Measurements from ENCODE around the gene NUAK2.

Gene NUAK2

DNA sequence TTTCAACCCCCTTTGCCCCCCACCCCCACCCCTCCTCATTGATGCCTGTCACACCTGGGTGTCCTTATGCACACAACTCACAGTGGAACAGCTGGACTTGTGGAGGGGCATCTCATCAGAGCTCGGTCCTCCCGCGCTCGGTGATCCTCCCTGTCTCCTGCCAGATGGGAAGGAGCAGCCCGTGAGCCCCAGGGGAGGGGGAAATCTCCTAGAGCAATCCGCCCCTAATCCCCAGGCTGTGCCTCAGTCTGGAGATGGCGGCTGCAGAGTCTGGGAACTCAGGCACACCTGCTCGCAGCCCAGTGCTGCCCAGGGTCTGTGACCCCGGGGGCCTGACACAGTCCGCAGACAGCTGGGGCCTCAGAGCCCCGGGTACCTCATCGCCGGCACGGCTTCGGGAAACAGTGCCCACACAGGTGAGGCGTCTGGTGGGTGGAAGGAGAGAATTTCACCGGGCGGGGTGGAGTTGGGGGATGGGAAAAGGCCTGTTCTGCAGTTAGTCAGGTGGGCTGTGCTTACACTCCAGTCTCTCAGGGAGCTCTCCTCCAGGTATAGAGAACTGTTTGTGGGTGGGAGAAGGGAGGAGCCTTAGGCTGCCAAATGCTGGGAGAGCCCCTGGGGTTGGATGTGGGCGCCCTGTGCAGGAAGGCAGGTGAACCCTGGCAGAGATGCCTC is 64.5 kb downstream of the NUAK2 start:
- DNase-seq (ENCODE audit: low spot score), result no peak

GRCh38 chr1:205255941-205256780 is 65.4 kb downstream of the NUAK2 start:
- peak; percentile 66 for DNase-seq (ENCODE audit: low spot score)

Measured in SW480 (cell line).